H1 (cell line): ENCODE results near the gene PRCD. TPM values are rescaled to one million over a fixed set of nuclear protein-coding genes. Genes with fewer than 3 reads are reported as not detected.

ENCODE experiments used
- ASH2L ChIP-seq: fragments of 200-600, 300-600 bp; sonication (generic); IDR thresholded peaks from one replicate; pipeline ENCODE4 v1.7.1; 2017; ENCODE audit warnings: low read length
- SP4 ChIP-seq: IDR thresholded peaks from 2 replicates; pipeline ENCODE4 v1.6.1; 2012; ENCODE audit warnings: low read length, inconsistent platforms
- TEAD4 ChIP-seq: IDR thresholded peaks from 2 replicates; pipeline ENCODE4 v1.6.1; 2012; ENCODE audit warnings: low read depth, low read length, inconsistent platforms, mixed read lengths
- polyA plus RNA-seq, 7 experiments: library from polyadenylated mRNA; depleted of rRNA in 3 of 7; stranded (reverse) in 5 of 7; unstranded in 2 of 7; fragments of >200 nt in 5 of 7; fragments of 200-250 nt in 2 of 7; gene quantifications; 1 replicate in 5 of 7; 2 replicates in 1 of 7; 4 replicates in 1 of 7; pipeline versions ENCODE4 v1.2.1 to v1.2.3, GENCODE V29; 2011 to 2013; ENCODE audit warnings: missing spikeins in 2 of 7, mixed read lengths in 2 of 7
- total RNA-seq: library from RNA; stranded (reverse); fragmentation: NEBNext Ultra II Directional; extraction: Animal tissue kit (Norgen Biotek cat#: 25700); gene quantifications from 2 replicates; pipeline ENCODE4 v1.2.1, GENCODE V29; 2021
- TF ChIP-seq, protein P1 (sequence below): IDR thresholded peaks from 2 replicates; pipeline ENCODE4 v1.6.1; 2011; ENCODE audit warnings: low read length, improper control_type of control experiment

PRCD gene
- total and polyA plus RNA-seq, 2 of the 8 experiments (the other 6 are each of a cell fraction or from before 2014, with no cell fraction given): 0.77 to 2.1 TPM

DNA sequence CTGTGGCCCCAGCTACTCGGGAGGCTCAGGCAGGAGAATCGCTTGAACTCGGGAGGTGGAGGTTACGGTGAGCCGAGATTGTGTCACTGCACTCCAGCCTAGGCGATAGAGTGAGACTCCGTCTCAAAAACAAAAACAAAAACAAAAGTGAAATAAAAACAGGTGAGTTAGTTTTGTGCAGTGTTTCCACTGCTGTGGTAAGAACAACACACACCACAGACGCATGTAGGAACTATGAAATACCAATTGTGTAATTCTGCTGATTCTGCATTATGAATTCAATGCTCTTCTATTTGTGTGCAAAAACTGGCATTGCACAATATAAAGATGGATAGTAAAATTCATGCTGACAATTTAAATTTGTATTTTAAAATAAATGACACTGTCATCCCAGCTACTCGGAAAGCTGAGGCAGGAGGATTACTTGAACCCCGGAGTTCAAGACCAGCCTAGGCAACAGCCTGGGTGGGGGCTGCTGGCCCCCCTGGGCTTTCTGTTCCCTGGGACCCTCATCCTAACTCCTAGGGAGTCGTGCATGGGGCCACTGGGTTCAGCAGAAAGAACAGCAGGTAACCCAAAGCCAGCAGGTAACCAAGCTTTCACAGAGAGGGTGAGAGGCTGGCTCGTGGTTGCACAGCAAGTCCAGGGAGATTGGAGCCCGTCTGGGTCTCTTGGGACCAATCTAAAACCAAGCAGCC is 28.0 kb upstream of the PRCD start (continued):
- TF ChIP-seq, protein P1, sequence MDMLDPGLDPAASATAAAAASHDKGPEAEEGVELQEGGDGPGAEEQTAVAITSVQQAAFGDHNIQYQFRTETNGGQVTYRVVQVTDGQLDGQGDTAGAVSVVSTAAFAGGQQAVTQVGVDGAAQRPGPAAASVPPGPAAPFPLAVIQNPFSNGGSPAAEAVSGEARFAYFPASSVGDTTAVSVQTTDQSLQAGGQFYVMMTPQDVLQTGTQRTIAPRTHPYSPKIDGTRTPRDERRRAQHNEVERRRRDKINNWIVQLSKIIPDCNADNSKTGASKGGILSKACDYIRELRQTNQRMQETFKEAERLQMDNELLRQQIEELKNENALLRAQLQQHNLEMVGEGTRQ: no peak
- TF ChIP-seq TEAD4 (no peak), SP4 (no peak), ASH2L (no peak)
